Stimulated activated CD8-positive, alpha-beta memory T cell treated with anti-CD3 and anti-CD28 coated beads, Interleukin-4, amount 100 ng/mL, for 4 hours (primary cell): ENCODE data around the gene OXCT1.

ENCODE experiments used
- DNase-seq, 2 donors: peaks; one replicate each; pipeline ENCODE4 v3.0.0-alpha.2; 2020; ENCODE audit warnings: low read depth in 2 of 2, low spot score in 1 of 2

OXCT1 gene

DNA sequence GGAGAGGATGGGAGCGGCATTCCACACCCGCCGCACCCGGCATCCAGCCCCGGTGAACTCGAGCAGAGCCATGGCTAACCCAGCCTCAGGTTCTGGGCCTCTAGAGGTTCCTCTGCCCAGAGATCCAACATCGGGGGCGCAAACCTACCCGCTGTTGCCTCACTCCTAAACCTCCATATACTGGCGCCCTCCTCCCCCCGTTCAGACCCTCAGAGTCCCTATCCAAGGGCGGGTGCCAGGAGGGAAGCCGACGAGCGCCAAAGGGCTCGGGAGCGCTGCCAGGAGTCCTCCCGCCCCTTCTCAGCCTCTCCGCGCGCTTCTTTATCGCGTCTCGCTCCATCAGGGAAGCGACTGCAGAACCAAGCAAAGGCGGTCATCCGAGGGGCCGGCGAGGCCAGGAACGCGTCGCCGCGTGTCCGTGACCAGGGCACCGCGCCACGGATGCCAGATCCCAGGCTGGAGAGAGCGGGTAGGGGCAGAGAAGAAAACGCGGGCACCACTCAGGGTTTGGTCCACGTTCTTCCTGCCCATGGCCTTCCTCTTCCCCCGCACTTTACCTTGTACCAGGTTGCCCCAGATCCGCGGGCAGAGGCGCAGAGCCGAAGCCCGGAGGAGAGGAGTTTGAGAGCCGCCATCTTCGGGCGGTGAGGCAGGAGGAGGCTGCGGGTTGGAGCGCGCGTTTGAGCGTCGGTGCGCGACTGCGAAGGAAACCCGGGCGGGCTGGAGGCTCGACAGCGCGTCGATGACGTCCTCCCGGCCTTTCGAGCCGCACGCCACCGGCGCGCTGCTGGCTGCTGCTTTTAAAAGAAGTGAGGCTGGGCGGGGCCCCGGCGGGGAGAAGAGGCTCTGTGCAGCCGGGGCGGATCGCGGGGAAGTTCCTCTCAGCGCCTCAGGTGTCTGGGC is at the start of gene OXCT1:
TSS of gene OXCT1 (minus strand) at position 702 of the 903 bp plus-strand sequence. CDS start at position 635, 67 bp downstream.
- peak; percentile 71 to 83 for DNase-seq

- DNase-seq: no peak
These were observed 47.9 kb upstream of the OXCT1 start for GRCh38 chr5:41918105-41918504.

DNA sequence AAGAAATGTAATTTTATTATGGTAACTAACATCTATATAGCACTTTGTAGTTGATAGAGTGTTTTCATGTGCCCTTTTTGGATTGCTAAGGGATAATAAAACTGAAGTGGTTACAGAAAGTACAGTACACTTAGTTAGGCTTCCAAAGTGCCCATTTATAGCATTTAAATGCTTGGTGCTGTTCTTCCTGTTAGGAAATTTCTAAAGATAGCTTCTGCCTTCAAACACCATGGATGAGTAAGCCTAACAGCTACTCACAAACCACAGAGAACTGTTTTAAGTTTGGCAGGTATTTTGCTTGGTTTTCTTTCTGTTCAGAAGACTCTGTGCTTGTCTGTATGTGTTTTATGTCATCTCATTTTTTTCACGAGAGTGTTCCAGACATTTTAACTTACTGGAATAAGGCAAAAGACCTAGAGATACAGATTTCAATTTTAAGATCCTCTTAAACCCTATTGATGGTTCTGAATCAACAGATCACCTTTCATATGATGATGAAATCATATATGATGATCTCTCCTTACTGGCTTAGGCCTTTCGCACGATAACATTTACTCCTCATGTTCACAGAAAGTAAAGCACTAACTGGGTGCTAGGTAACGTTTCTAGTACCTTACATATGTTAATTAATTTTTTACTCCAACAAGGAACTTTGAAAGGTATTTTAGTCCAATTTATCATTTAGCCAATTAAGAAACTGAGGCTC is 38.3 kb upstream of the OXCT1 start:
- no peak for DNase-seq

DNA sequence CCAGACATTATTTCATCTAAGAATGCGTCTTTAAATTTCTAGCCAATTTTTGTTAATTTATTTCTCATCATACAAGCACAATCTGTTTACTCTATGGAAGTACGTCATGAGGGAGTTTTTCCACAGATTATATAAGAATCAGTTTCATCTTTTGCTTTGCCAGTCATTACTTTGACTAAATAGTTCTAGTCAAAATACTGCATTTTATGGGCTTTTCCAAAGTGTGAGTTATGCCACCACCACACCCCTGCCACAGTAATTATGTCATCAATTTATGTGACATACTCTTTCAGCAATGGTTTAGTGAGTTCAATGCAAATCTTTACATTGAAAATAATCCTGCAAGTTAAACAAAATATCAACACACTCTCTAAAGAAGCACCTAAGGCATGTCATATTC is 35.9 kb upstream of the OXCT1 start:
- no peak for DNase-seq

- peak; percentile 88 to 93 for DNase-seq
These were observed 33.9 kb upstream of the OXCT1 start, which contains the start of gene RIMOC1 for GRCh38 chr5:41903892-41904799. Gene RIMOC1, plus strand, starts transcription at chr5:41904344. Its CDS starts 24 bp downstream, at chr5:41904368.

DNA sequence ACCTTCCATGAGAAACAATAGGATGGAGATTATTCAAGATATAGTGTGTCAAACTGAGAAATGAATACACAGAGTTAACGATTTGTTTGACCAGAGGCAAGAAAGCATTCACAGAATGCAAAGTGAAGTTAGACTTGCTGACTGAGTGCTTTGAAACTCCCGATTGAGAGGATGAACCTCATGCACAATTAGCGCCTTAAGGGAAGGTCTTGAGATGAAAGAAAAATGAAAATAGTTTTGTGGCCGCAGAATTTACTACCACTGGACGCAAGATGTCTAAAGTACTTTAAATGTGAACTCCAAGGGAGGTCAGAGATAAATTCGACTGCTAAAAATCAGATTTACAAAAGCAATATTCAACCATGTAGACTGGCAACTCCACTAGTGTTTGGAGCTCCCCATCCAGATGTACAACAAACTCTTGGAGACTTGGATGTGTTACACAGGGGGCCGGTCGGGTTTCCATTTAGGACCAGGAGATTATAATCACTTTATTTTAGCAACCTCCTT is 33.2 kb upstream of the OXCT1 start:
- DNase-seq: no peak

DNA sequence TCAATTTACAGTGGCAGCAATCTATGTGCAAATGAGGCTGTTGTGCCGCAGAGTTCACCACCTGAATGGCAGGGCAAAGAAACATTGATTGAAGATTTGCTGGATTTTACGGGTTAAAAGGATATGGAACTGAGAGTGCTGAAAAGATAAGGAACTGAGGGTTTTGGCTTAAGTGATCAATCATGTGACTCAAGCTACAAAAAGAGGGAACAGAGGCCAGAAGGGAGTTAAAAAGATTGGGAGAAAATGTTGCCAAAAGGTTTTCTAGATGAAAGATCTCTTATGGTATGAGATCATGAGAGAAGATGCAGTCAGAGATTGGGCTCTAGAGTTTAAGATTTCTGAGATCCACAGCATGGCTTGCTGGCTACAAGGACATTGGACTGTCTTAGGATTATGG is 26.0 kb upstream of the OXCT1 start:
- no peak for DNase-seq

GRCh38 chr5:41893074-41893851 is 23.0 kb upstream of the OXCT1 start:
- no peak for DNase-seq

DNA sequence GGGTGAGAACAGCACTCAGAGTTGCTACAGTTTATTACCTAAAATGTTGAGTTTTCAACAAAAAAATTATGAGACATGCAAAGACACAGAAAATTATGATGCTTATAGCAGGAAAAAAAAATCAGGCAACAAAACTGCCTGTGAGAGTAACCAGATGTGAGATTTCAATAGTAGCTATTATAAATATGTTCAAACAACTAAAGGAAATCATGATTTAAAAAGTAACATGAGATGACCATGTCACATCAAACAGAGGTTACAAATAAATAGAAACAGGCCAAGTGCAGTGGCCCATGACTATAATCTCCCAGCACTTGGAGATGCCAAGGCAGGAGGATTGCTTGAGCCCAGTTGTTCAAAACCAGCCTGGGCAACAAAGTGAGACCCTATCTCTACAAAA is 21.8 kb upstream of the OXCT1 start:
- DNase-seq: no peak

DNA sequence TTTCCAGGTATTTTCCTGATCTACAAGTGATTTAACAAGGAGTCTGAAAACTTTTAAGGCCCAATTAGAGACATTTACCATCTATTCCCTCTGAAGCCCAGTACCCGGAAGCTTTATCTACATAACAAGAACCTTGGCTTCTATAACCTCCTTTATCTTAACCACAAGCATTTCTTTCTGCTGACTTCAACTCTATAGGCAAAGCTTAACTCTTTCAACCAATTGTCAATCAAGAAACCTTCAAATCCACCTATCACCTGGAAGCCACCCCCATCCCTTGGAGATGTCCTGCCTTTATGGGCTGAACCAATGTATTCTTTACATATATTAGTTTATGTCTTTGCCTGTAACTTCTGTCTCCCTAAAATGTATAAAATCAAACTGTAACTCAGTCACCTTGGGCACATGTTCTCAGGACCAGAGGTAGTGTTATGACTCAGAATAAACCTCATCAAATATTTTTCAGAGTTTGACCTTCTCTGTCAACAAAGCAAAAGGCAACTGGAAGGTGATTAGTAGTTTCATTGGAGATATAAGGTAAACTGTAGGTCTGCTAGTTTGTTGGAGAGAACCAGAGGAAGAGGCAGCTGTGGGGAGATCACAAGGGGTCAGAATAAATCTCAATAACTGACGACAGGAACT is 21.0 kb upstream of the OXCT1 start:
- no peak for DNase-seq

GRCh38 chr5:41885286-41885685 is 15.1 kb upstream of the OXCT1 start:
- DNase-seq: no peak

DNA sequence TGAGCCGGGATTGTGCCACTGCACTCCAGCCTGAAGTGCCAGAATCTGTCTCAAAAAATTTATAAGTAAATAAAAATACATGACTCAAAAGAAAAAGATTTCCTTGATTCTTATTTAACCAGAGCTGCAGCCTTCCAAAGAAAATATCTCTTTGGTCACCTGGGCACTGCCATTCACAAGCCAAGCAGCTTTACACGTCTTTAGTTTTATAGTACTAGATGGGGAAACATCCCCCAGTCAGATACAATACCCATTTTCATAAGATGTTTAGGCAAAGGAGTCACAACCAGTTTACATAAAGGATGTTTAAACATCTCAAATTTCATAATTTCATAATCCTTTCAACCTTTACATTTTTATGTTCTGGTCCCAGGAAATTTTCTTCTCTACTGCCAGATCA is 13.7 kb upstream of the OXCT1 start:
- no peak for DNase-seq

GRCh38 chr5:41883243-41883642 is 13.0 kb upstream of the OXCT1 start:
- no peak for DNase-seq

DNA sequence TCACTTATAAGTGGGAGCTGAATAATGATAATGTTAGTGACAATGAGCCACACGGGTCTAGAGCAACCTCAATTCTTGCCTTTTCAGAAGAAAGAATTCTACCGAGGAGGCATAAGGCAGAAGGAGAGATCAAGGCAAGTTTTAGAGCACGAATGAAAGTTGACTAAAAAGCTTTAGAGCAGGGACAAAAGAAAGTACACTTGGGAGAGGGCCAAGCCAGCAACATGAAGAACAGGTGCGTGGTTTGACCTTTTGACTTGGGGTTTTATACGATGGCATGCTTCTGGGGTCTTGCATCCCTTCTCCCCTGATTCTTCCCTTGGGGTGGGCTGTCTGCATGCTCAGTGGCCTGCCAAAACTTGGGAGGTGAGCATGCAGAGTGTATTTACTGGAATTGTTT is 12.5 kb upstream of the OXCT1 start:
- DNase-seq: no peak

GRCh38 chr5:41878643-41879478 is 8.6 kb upstream of the OXCT1 start:
- no peak for DNase-seq

DNA sequence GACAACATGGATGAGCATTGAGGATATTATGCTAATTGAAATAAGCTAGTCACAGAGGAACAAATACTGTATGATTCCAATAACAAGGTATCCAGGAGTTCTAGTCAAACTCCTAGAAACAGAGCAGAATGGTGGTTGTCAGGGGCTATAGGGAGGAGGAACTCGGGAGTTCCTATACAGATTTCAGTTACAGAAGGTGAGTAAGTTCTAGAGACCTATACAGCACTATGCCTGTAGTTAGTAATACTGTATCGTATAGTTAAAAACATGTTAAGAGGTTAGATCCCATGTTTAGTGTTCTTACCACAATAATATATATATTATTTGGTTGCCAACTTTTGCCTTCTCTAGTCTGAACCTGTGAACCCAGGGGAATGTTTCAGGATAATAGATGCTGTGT is 7.9 kb upstream of the OXCT1 start:
- DNase-seq: no peak

GRCh38 chr5:41877408-41877807 is 7.2 kb upstream of the OXCT1 start:
- DNase-seq: no peak

GRCh38 chr5:41876678-41877077 is 6.5 kb upstream of the OXCT1 start:
- DNase-seq: no peak

- DNase-seq: no peak
These were observed 4.9 kb upstream of the OXCT1 start for GRCh38 chr5:41875121-41875520.
